ENCODE data around the gene ALLC. TPM values are rescaled to one million over a fixed set of nuclear protein-coding genes. Genes with fewer than 3 reads are reported as not detected.

ALLC gene
- total and polyA plus RNA-seq, 10 of the 15 experiments (the other 5 are each of a cell fraction or from before 2014, with no cell fraction given), result 0.05 TPM; not detected in 9

DNA sequence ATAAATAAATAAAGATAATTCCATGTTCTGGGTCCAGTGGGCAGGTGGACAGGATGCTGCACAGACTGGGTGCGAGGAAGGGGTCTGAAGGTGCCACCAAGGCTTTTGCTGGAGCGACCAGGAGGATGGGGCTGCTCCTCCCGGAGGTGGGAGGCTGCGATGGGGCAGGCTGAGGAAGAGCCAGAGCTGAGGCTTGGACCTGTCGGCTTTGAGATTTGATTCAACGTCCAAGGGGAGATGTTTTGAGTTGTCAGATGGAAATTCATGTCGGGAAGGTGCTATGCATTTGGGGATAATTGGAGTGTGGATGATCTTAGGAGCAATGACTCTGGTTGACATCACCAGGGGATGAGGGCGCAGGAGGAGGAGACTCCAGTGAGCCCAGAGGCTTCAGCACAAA lies 11.7 kb downstream of the ALLC start (continued):
- TF ChIP-seq, protein P1, sequence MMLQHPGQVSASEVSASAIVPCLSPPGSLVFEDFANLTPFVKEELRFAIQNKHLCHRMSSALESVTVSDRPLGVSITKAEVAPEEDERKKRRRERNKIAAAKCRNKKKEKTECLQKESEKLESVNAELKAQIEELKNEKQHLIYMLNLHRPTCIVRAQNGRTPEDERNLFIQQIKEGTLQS (IDR thresholded peaks at IDR 0.05; ENCODE audit: borderline replicate concordance, extremely low read depth, low read depth, low read length), result no peak
- TF ChIP-seq CHD4 (IDR thresholded peaks at IDR 0.05), result no peak
- no peak for TF ChIP-seq GATAD2B (conservative IDR thresholded peaks at IDR 0.05; ENCODE audit: low read depth)
- TF ChIP-seq ATF7 (IDR thresholded peaks at IDR 0.05; ENCODE audit: low read depth), result no peak
- no peak for TF ChIP-seq HDGF (IDR thresholded peaks at IDR 0.05)
- TF ChIP-seq, protein P2, sequence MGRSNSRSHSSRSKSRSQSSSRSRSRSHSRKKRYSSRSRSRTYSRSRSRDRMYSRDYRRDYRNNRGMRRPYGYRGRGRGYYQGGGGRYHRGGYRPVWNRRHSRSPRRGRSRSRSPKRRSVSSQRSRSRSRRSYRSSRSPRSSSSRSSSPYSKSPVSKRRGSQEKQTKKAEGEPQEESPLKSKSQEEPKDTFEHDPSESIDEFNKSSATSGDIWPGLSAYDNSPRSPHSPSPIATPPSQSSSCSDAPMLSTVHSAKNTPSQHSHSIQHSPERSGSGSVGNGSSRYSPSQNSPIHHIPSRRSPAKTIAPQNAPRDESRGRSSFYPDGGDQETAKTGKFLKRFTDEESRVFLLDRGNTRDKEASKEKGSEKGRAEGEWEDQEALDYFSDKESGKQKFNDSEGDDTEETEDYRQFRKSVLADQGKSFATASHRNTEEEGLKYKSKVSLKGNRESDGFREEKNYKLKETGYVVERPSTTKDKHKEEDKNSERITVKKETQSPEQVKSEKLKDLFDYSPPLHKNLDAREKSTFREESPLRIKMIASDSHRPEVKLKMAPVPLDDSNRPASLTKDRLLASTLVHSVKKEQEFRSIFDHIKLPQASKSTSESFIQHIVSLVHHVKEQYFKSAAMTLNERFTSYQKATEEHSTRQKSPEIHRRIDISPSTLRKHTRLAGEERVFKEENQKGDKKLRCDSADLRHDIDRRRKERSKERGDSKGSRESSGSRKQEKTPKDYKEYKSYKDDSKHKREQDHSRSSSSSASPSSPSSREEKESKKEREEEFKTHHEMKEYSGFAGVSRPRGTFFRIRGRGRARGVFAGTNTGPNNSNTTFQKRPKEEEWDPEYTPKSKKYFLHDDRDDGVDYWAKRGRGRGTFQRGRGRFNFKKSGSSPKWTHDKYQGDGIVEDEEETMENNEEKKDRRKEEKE (IDR thresholded peaks at IDR 0.05), result no peak
- TF ChIP-seq SMAD1 (IDR thresholded peaks at IDR 0.05; ENCODE audit: low read depth, partially characterized antibody), result no peak
- TF ChIP-seq WRNIP1 (IDR thresholded peaks at IDR 0.05; ENCODE audit: borderline replicate concordance, low read depth, low read length), result no peak
- no peak for TF ChIP-seq MYC (IDR thresholded peaks at IDR 0.05; ENCODE audit: insufficient read depth, insufficient read length, insufficient replicate concordance, low read length, severe bottlenecking)
- TF ChIP-seq, protein P3, sequence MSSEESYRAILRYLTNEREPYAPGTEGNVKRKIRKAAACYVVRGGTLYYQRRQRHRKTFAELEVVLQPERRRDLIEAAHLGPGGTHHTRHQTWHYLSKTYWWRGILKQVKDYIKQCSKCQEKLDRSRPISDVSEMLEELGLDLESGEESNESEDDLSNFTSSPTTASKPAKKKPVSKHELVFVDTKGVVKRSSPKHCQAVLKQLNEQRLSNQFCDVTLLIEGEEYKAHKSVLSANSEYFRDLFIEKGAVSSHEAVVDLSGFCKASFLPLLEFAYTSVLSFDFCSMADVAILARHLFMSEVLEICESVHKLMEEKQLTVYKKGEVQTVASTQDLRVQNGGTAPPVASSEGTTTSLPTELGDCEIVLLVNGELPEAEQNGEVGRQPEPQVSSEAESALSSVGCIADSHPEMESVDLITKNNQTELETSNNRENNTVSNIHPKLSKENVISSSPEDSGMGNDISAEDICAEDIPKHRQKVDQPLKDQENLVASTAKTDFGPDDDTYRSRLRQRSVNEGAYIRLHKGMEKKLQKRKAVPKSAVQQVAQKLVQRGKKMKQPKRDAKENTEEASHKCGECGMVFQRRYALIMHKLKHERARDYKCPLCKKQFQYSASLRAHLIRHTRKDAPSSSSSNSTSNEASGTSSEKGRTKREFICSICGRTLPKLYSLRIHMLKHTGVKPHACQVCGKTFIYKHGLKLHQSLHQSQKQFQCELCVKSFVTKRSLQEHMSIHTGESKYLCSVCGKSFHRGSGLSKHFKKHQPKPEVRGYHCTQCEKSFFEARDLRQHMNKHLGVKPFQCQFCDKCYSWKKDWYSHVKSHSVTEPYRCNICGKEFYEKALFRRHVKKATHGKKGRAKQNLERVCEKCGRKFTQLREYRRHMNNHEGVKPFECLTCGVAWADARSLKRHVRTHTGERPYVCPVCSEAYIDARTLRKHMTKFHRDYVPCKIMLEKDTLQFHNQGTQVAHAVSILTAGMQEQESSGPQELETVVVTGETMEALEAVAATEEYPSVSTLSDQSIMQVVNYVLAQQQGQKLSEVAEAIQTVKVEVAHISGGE (CRISPR knock-in tag; IDR thresholded peaks at IDR 0.05), result no peak
- TF ChIP-seq, protein P4, sequence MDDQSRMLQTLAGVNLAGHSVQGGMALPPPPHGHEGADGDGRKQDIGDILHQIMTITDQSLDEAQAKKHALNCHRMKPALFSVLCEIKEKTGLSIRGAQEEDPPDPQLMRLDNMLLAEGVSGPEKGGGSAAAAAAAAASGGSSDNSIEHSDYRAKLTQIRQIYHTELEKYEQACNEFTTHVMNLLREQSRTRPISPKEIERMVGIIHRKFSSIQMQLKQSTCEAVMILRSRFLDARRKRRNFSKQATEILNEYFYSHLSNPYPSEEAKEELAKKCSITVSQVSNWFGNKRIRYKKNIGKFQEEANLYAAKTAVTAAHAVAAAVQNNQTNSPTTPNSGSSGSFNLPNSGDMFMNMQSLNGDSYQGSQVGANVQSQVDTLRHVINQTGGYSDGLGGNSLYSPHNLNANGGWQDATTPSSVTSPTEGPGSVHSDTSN (IDR thresholded peaks at IDR 0.05; ENCODE audit: insufficient replicate concordance, low read depth, low read length), result no peak

All from GM12878 (cell line).